Stimulated activated CD8-positive, alpha-beta memory T cell treated with anti-CD3 and anti-CD28 coated beads, Interleukin-2, amount 100 ng/mL, for 1 hour (primary cell): ENCODE data around the gene ACAP1.
"Not testable (repeated sequence)": the region's sequence is repeated elsewhere in the genome, so short reads cannot be mapped to it uniquely, and the experiment has no call there.

Experiments used
- DNase-seq, 2 donors: peaks; one replicate each; pipeline ENCODE4 v3.0.0-alpha.2; 2020; ENCODE audit warnings: low read depth in 2 of 2

The ACAP1 gene

GRCh38 chr17:7354262-7354843 is 18.0 kb downstream of the ACAP1 start:
- no peak for DNase-seq

- no peak for DNase-seq
These were observed 18.7 kb downstream of the ACAP1 start, which contains the start of gene TMEM95 for GRCh38 chr17:7355053-7355452. Gene TMEM95, plus strand, starts transcription at chr17:7355156. Its CDS starts 49 bp downstream, at chr17:7355205.

- DNase-seq = no peak
These were observed 19.2 kb downstream of the ACAP1 start for GRCh38 chr17:7355573-7355972.

- DNase-seq = peak; percentile 73 to 79
These were observed 19.8 kb downstream of the ACAP1 start for GRCh38 chr17:7356072-7356549.

- DNase-seq = no peak
These were observed 20.4 kb downstream of the ACAP1 start for GRCh38 chr17:7356756-7357155.

- no peak for DNase-seq
These were observed 21.1 kb downstream of the ACAP1 start for GRCh38 chr17:7357381-7357780.

- DNase-seq = no peak
These were observed 25.6 kb downstream of the ACAP1 start for GRCh38 chr17:7361906-7362305.

- DNase-seq = no peak
These were observed 27.0 kb downstream of the ACAP1 start for GRCh38 chr17:7363311-7363710.

GRCh38 chr17:7365963-7366362 is 29.6 kb downstream of the ACAP1 start:
- DNase-seq = not testable (repeated sequence)

- DNase-seq = no peak
These were observed 30.8 kb downstream of the ACAP1 start for GRCh38 chr17:7367083-7367482.

GRCh38 chr17:7367918-7368598 is 31.7 kb downstream of the ACAP1 start:
- no peak for DNase-seq

GRCh38 chr17:7368599-7368994 is 32.3 kb downstream of the ACAP1 start:
- not testable (repeated sequence) for DNase-seq

- DNase-seq = no peak
These were observed 33.5 kb downstream of the ACAP1 start for GRCh38 chr17:7369825-7370224.

GRCh38 chr17:7370853-7371252 is 34.5 kb downstream of the ACAP1 start:
- DNase-seq = no peak

GRCh38 chr17:7374353-7374752 is 38.0 kb downstream of the ACAP1 start:
- no peak for DNase-seq

GRCh38 chr17:7379134-7379533 is 42.8 kb downstream of the ACAP1 start:
- no peak for DNase-seq

- DNase-seq = no peak
These were observed 44.0 kb downstream of the ACAP1 start for GRCh38 chr17:7380321-7380720.

GRCh38 chr17:7380855-7381683 is 44.7 kb downstream of the ACAP1 start, which contains the start of gene TNK1:
Gene TNK1, plus strand, starts transcription at chr17:7381089. Its CDS starts 1,838 bp downstream, at chr17:7382927.
- no peak for DNase-seq

- DNase-seq = no peak
These were observed 46.6 kb downstream of the ACAP1 start for GRCh38 chr17:7382901-7383300.

- no peak for DNase-seq
These were observed 47.0 kb downstream of the ACAP1 start for GRCh38 chr17:7383371-7383741.

GRCh38 chr17:7383742-7384488 is 47.6 kb downstream of the ACAP1 start:
- DNase-seq = peak; percentile 50 to 61
